ENCODE data around the gene ZRANB1.
"Not testable (repeated sequence)": the region's sequence is repeated elsewhere in the genome, so short reads cannot be mapped to it uniquely, and the experiment has no call there.

ZRANB1 gene

GRCh38 chr10:124971276-124971675, 29.4 kb downstream of the ZRANB1 start:
- DNase-seq: no peak

DNA sequence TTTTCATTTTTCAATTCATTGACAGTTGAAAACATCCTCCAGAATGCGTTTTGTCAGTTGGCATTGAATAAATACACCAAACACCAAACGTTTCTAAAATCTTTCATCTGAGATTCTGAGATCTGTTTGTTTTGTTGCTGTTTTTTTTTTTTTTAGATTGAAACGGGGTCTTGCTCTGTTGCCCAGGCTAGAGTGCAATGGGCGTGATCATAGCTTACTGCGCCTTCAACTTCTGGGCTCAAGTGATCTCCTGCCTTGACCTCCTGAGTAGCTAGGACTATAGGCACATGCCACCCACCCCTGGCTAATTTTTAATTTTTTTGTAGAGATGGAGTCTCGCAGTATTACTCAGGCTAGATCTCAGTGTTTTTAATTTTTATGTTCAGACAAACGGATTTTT, 30.7 kb downstream of the ZRANB1 start:
- DNase-seq: no peak

GRCh38 chr10:124974131-124974530, 32.2 kb downstream of the ZRANB1 start:
- DNase-seq: no peak

- DNase-seq: no peak
Measured at GRCh38 chr10:124975977-124976514, 34.1 kb downstream of the ZRANB1 start.

- no peak for DNase-seq
Measured at GRCh38 chr10:124977161-124977560, 35.2 kb downstream of the ZRANB1 start.

- no peak for DNase-seq
Measured at GRCh38 chr10:124977648-124978375, 35.9 kb downstream of the ZRANB1 start.

DNA sequence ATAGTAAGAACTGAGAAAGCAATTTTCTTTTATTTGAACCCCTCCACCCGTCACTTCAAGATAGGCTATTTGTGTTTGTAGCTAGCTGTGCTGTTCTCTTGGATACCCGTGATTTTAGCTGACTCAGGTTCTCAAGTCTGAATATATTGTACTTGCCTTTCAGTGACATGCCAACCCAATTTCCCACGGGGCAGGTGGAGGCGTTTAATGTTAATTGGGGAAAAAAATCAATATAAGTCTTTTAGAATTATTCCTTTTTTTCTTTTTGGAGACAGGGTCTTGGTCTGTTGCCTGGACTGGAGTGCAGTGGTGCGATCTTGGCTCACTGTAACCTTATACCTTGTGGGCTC, 36.4 kb downstream of the ZRANB1 start:
- DNase-seq: no peak

DNA sequence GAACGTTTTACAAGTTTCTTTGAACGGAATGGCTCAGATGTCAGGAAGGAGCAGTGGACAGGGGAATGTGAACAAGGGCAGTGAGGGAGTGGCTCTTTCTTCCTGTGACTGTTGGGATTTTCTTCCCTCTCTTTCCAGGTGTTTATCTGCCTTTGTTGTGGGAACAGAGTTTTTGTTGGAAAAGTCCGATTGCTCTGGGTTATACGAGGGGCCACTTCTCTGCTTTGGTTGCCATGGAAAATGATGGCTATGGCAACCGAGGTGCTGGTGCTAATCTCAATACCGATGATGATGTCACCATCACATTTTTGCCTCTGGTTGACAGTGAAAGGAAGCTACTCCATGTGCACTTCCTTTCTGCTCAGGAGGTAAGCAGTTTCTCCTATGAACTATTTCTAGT, 41.4 kb downstream of the ZRANB1 start:
- DNase-seq: no peak

GRCh38 chr10:124984376-124984775, 42.5 kb downstream of the ZRANB1 start:
- no peak for DNase-seq

- DNase-seq: no peak
Measured at GRCh38 chr10:124985162-124985561, 43.2 kb downstream of the ZRANB1 start.

DNA sequence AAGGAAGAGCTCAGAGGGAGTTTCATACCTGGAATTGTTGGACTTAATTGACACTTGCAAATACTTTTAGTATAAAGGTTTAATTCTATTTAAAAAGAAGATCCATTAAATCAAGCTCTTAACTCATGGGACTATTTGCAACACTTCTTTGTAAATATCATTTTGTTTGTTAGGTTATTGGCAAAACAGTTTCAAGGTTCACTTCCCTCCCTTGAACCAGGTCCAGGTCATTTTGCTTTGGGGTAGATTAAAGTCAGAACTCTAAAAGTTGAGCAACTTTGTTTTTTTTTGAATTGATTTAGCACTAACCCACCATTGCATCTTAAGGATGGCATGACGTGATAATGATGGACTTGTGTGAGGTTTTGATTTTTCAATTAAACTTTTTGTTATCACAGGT, 45.9 kb downstream of the ZRANB1 start:
- DNase-seq: no peak

GRCh38 chr10:124988753-124989152, 46.8 kb downstream of the ZRANB1 start:
- DNase-seq: not testable (repeated sequence)

- no peak for DNase-seq
Measured at GRCh38 chr10:124989526-124989925, 47.6 kb downstream of the ZRANB1 start.

DNA sequence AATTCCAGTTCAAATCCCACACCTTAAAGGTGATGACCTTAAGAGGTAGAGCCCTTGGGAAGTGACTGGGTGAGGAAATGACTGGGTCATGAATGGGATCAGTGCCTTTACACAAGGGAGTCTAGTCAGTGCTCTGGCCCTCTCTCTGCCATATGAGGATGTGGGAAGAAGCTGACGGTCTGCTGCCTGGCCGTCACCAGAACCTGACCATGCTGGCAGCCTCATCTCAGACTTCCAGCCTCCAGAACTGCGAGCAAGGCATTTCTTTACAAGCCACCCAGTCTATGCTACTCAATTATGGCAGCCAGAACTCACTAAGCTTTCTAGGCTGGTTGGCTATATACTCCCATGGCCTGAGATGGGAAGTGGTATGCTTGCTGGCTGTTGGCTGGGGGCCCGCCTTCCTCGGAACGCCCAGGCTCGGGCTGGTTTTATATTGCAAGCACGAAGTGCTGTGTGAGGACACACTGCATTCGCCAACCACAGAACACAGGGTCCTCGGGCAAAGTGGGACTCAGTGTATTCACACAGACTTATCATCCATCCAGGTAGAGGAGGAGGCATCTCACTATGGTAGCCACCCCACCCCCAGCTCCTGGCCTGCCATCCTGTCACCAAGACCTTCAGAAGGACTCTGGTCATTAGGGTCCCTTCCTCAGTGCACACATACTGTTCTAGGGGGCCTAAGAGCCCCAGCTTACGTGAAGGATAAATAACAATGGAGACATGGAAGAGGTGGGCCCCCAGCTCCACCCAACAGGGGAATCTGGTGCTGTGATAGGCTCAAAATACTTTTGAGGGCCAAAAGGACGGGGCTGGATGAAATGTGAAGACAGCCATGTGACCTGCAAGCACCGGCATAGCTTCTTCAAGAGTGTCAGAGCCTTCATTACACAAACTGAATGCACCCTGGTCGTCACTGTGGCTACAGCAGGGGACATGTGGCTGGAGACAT, 49.0 kb downstream of the ZRANB1 start:
- DNase-seq: no peak

GRCh38 chr10:124991835-124992234, 49.9 kb downstream of the ZRANB1 start:
- DNase-seq: no peak

- no peak for DNase-seq
Measured at GRCh38 chr10:124992462-124993344, 50.8 kb downstream of the ZRANB1 start.

GRCh38 chr10:124993345-124993708, 51.4 kb downstream of the ZRANB1 start:
- DNase-seq: no peak

DNA sequence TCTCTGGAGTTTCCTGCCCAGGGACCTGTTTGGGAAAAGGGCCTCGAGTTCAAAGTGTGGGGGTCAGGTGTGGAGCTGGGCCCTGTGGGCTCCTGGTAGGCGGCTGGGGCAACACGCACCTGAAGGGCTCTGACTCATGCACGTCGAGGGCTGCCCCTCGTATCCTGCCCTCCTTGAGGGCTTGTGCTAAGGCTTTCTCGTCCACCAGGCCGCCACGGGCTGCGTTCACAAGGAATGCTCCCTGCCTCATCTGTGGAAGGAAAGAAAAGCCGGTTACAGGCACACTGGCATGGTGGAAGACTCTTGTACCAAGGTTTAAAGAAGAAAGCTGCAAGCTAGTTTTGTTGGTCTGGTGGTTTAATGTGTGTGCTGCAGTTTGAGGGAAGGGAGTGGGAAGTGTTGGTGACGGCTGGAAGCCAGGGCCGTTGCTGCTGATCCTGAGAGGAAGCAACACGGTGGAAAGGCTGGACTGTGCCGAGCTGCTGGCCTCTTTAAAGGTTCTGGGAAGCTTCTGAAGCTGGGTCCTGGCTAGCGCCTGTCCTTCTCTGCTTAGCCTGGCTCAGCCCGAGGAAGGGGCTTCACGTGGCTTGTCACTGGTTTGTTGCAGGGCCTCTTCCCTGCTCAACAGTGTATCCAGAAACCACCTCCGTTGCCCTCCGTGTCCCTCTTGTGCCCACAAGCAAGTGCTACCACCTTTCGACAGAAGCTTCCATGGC, 52.0 kb downstream of the ZRANB1 start:
- DNase-seq: no peak

DNA sequence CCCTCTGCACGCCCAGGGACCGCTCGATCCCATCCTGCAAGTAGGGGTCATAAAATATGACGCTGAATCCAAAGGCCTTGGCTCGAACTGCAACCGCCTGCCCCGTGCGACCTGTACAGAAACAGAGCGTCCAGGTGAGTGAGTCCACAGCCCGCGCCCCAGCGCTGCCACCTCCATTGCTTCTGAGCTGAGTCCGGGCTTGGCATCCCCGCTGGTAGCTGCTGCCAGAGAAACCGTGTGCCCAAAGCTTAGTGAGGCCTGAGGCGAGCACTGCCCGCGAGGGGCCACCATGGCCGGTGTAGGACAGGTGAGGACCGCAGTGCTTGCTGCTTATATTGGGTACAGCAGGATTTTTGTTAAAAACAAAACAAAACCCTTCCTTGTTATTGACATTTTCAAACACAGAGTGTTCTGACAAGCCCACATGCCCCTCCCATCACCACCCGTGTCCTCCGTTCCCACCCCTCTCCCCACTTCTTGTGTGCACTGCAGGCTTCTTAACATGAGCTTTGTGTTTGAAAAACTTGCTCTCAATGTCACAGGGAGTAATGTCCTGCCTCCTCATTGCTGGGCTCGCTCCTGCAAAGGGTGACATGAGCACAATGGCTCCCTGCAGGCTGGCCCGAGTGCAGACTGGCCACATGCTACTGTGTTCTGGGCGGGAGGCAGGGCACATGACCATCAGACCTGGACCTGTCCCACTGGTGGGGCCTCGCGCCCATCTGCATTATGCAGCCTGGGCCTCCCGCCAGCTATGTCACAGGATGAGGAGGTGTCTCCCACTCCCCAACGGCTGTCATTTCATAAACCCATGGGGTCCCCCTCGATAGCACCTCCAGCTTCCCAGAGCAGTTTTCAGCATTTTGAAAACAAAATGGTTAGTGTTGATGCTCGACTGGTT, 52.9 kb downstream of the ZRANB1 start:
- DNase-seq: no peak

- no peak for DNase-seq
Measured at GRCh38 chr10:124995605-124996004, 53.7 kb downstream of the ZRANB1 start.
